GM18861 (cell line): ENCODE results near the gene SPRN.
"Not testable (repeated sequence)": the region's sequence is repeated elsewhere in the genome, so short reads cannot be mapped to it uniquely, and the experiment has no call there.

ENCODE experiments used
- ATAC-seq: cut with Tn5 transposase; IDR thresholded peaks from one replicate; pipeline ENCODE4 v1.9.1; 2021; ENCODE audit not compliant: unreplicated experiment

SPRN gene

GRCh38 chr10:133457100-133457841 lies 32.8 kb upstream of the SPRN start:
- no peak for ATAC-seq

GRCh38 chr10:133456041-133456951 lies 31.9 kb upstream of the SPRN start:
- no peak for ATAC-seq

GRCh38 chr10:133455611-133456031 lies 31.2 kb upstream of the SPRN start:
- ATAC-seq: no peak

GRCh38 chr10:133455196-133455595 lies 30.8 kb upstream of the SPRN start:
- no peak for ATAC-seq

- no peak for ATAC-seq
Observed at GRCh38 chr10:133454204-133454893, 29.9 kb upstream of the SPRN start.

GRCh38 chr10:133453516-133454203 lies 29.2 kb upstream of the SPRN start, which contains the start of gene SCART1:
Gene SCART1, plus strand, starts transcription at chr10:133453945. Its CDS starts 53 bp downstream, at chr10:133453998.
- no peak for ATAC-seq

GRCh38 chr10:133452453-133452852 lies 28.0 kb upstream of the SPRN start:
- ATAC-seq: no peak

- ATAC-seq: no peak
Observed at GRCh38 chr10:133451346-133451745, 26.9 kb upstream of the SPRN start.

- no peak for ATAC-seq
Observed at GRCh38 chr10:133448120-133448519, 23.7 kb upstream of the SPRN start.

- no peak for ATAC-seq
Observed at GRCh38 chr10:133446979-133447378, 22.6 kb upstream of the SPRN start.

GRCh38 chr10:133445751-133446708 lies 21.6 kb upstream of the SPRN start:
- no peak for ATAC-seq

GRCh38 chr10:133445268-133445732 lies 20.9 kb upstream of the SPRN start:
- ATAC-seq: no peak

GRCh38 chr10:133444342-133445267 lies 20.2 kb upstream of the SPRN start:
- no peak for ATAC-seq

GRCh38 chr10:133442967-133443924 lies 18.8 kb upstream of the SPRN start:
- no peak for ATAC-seq

GRCh38 chr10:133442191-133442966 lies 18.0 kb upstream of the SPRN start:
- no peak for ATAC-seq

GRCh38 chr10:133441780-133442179 lies 17.4 kb upstream of the SPRN start:
- ATAC-seq: no peak

GRCh38 chr10:133441356-133441755 lies 16.9 kb upstream of the SPRN start:
- ATAC-seq: not testable (repeated sequence)
